Hematopoietic multipotent progenitor cell (in vitro differentiated cells): ENCODE results near the gene LAMA4. TPM values are rescaled to one million over a fixed set of nuclear protein-coding genes. Genes with fewer than 3 reads are reported as not detected.

Source experiments
- DNase-seq, 3 donors: peaks; one replicate each; pipeline ENCODE4 v3.0.0-alpha.2; 2011 to 2015; ENCODE audit warnings: low read depth in 2 of 3, low spot score in 2 of 3
- total RNA-seq: library from RNA; depleted of rRNA; stranded (reverse); fragments of >200 nt; gene quantifications from one replicate; pipeline ENCODE4 v1.2.3, GENCODE V29; 2012

Gene LAMA4
- total RNA-seq, 1 donor: 0.54 TPM

GRCh38 chr6:112279031-112279935, 24.9 kb upstream of the LAMA4 start:
- DNase-seq: no peak

- no peak for DNase-seq
Measured at GRCh38 chr6:112275365-112275764, 21.0 kb upstream of the LAMA4 start.

GRCh38 chr6:112274774-112275173, 20.4 kb upstream of the LAMA4 start:
- no peak for DNase-seq

GRCh38 chr6:112272799-112273198, 18.4 kb upstream of the LAMA4 start:
- no peak for DNase-seq

GRCh38 chr6:112270756-112271155, 16.4 kb upstream of the LAMA4 start:
- no peak for DNase-seq

- DNase-seq: no peak
Measured at GRCh38 chr6:112269979-112270566, 15.7 kb upstream of the LAMA4 start.

GRCh38 chr6:112269114-112269513, 14.7 kb upstream of the LAMA4 start:
- DNase-seq: peak in 2 of 3 donors; percentile 17 to 29

- no peak for DNase-seq
Measured at GRCh38 chr6:112268654-112269053, 14.3 kb upstream of the LAMA4 start.

- DNase-seq: no peak
Measured at GRCh38 chr6:112268019-112268418, 13.7 kb upstream of the LAMA4 start.

- DNase-seq: peak in 1 of 3 donors; percentile 13
Measured at GRCh38 chr6:112266331-112266730, 12.0 kb upstream of the LAMA4 start.

- no peak for DNase-seq
Measured at GRCh38 chr6:112259337-112259675, 4.9 kb upstream of the LAMA4 start.

GRCh38 chr6:112258642-112259336, 4.4 kb upstream of the LAMA4 start:
- no peak for DNase-seq

- DNase-seq: no peak
Measured at GRCh38 chr6:112257178-112257855, 3.0 kb upstream of the LAMA4 start.

- no peak for DNase-seq
Measured at GRCh38 chr6:112254921-112255320, 554 bp upstream of the LAMA4 start.

- DNase-seq: peak in 1 of 3 donors; percentile 22
Measured at GRCh38 chr6:112253498-112253840, 898 bp downstream of the LAMA4 start.

- DNase-seq: no peak
Measured at GRCh38 chr6:112252571-112253497, 1.5 kb downstream of the LAMA4 start.

- no peak for DNase-seq
Measured at GRCh38 chr6:112251171-112251875, 3.0 kb downstream of the LAMA4 start.

GRCh38 chr6:112249489-112249888, 4.9 kb downstream of the LAMA4 start:
- no peak for DNase-seq

- no peak for DNase-seq
Measured at GRCh38 chr6:112247275-112247674, 7.1 kb downstream of the LAMA4 start.
